GM21528 (cell line): ENCODE data around the gene LRRC7.
"Not testable (repeated sequence)": the region's sequence is repeated elsewhere in the genome, so short reads cannot be mapped to it uniquely, and the experiment has no call there.

Experiments used
- ATAC-seq: cut with Tn5 transposase; IDR thresholded peaks from one replicate; pipeline ENCODE4 v1.9.1; 2021; ENCODE audit warnings: mild to moderate bottlenecking, moderate library complexity; ENCODE audit not compliant: unreplicated experiment, low FRiP score

The LRRC7 gene

DNA sequence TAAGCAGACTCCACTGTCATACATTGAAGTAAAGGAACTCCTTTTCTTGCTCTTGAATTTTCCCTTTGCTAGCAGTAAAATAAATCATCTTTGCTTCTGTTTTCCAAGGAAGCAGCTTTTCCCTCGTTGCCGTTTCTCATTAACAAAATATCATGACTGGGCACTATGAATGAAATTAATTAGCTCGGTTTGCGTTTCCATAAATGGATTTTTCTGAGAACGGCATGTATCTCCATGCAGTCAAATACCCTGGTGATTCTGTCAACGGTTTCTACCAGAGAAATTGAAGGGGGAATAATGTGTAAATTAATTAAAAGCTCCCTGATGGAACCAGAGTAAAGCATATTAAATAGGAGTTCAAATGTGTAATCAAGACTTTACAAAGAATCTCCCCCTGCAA is 372.5 kb downstream of the LRRC7 start:
- no peak for ATAC-seq

DNA sequence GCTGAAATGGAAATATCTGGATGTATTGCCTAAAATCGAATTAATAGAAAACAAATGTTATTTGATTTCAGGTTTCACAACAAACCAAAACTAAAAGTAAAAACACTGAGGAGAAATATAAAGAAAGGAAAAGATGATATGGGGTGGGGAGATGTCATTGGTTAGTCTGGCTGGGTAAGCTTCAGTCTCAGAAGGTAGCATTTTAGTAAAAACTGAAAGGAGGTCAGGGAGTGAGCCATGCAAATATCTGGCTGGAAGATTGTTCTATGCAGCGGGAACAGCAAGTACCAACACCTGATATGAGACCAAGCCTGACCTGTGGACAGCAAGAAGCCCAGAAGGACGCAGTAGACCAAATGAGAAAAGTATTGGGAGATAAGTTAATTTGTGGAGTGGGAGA is 373.1 kb downstream of the LRRC7 start:
- ATAC-seq, result no peak

DNA sequence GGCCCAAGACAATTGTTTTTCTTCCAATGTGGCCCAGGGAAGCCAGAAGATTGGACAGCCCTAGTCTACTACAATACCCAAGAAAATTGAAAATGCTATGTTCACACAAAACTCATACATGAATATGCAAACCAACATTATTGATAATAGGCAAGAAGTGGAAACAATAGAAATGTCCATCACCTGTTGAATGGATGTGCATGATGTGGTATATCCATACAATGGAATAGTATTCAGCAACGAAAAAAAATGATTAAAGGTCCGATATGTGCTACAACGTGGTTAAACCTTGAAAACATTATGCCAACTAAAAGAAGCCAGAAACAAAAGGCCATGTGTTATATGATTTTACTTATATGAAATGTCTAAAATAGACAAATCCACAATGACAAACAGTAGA is 375.3 kb downstream of the LRRC7 start:
- ATAC-seq, result no peak

DNA sequence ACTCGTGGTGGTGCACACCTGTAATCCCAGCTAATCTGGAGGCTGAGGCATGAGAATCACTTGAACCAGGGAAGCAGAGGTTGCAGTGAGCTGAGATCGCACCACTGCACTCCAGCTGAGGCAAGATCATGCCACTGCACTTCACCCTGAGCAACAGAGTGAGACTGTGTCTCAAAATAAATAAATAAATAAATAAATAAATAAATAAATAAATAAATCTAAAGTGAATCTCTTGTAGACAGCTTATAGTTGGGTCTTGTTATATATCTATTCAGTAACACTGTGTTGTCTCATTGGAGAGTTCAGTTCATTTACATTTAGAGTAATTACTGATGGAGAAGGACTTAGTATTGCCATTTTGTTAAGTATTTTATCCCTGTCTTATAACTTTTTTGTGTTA is 379.2 kb downstream of the LRRC7 start:
- ATAC-seq, result no peak

DNA sequence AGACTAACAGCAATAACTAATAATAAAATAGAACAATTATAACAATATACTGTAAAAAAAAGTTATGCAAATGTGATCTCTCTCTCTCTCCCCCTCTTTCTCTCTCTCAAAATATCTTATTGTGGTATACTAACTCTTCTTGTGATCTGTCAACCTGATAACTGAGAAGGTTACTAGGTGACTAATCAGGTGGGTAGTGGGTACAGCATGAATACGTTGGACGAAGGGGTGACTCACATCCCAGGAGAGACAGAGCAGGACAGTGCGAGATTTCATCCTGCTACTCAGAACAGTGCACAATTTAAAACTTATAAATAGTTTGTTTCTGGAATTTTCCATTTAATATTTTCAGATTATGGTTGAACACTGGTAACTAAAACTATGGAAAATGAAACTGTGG is 380.1 kb downstream of the LRRC7 start:
- no peak for ATAC-seq

DNA sequence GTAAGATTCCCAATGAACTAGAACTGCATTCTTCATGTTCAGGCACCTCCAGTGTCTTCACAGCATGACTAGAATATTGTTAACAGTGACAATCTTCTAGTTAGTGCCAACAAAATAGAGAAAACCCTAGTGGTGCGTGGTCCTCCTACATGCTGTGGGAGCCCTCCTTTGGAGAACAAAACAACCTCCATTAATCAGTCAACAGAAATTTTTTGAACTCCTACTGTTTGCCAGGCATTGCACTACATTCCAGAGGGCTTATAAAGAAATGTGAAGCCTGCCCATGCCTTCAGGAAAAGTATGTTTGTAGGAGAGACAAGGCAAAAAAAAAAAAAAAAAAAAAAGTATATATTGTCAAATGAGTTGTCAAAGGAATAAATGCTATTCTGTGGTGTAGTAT is 385.0 kb downstream of the LRRC7 start:
- ATAC-seq, result no peak

DNA sequence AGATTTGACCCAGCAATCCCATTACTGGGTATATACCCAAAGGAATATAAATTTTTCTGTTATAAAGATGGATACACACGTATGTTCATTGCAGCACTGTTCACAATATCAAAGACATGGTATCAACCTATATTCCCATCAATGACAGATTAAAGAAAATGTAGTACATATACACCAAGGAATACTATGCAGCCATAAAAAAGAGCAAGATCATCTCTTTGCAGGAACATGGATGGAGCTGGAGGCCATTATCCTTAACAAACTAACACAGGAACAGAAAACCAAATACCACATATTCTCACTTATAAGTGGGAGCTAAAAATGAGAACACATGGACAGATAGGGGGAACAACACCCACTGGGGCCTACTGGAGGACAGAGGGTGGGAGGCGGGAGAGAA is 394.7 kb downstream of the LRRC7 start:
- ATAC-seq, result not testable (repeated sequence)

DNA sequence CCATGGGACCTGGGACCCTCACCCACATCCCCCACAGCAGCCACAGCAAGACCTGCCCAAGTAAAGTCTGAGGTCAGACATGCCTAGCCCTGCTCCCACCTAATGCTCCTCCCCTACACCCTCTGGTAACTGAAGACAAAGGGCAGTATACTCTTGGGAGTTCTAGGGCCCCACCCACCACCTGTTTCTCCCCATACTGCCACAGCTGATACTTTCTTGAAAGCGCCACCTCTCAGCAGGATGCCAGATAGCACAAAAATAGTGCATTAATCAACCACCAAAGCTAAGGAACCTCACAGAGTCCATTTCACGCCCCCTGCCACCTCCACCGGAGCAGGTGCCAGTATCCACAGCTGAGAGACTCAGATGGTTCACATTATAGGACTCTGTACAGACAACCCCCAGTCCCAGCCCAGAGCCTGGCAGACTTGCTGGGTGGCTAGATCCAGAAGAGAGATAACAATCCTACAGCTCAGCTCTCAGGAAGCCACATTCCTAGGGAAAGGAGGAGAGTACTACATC is 399.6 kb downstream of the LRRC7 start:
- ATAC-seq, result no peak

DNA sequence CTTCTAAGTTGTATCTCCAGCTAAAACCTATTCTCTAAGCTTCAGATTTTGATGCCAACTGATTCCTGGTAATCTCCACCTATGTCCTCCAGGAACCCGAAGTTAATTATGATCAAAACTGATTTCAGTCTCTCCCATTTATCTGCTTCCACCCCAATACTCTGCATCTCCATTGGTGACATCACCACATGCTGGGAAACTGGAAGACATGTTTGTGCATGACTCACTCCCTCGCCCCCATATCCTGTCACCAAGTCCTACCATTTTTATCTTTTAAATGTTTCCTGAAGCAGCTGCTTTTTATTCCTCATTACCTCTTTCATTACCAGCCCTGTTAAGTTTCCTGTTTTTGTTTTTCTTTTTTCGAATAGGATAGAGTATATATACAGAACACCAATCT is 409.2 kb downstream of the LRRC7 start:
- no peak for ATAC-seq

DNA sequence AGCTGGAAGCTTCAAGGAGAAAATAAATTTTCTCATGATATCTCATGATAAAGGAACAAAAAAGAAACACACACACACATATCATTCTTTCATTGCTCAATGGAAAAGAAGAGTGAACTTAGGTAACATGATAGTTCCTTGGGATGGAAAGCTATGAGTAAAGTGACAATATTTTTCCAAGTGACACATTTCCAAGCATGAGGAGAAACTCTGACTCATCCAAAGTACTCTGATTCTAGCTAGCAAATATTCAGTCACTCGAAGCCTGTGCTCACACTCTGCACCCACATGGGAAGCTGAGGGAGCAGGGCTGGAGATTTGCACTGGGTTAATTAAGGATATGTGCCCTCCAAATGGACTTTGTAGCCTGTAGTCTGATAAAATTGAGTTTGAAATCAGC is 415.3 kb downstream of the LRRC7 start:
- no peak for ATAC-seq

DNA sequence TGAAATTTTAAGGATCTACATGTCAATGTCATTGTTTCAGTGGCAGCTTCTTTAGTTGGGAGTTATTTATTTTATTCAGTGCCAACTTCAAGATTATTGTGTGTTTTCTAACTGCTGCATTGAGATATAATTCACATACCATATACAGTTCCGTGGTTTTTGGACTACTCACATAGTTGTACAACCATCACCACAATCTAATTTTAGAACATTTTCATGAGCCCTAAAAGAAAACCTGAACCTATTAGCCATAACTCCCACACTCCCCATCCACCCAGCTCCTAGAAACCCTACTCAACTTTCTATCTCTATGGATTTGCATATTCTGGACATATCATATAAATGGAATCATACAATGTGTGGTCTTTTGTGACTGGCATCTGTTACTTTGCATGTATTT is 417.7 kb downstream of the LRRC7 start:
- ATAC-seq, result no peak

DNA sequence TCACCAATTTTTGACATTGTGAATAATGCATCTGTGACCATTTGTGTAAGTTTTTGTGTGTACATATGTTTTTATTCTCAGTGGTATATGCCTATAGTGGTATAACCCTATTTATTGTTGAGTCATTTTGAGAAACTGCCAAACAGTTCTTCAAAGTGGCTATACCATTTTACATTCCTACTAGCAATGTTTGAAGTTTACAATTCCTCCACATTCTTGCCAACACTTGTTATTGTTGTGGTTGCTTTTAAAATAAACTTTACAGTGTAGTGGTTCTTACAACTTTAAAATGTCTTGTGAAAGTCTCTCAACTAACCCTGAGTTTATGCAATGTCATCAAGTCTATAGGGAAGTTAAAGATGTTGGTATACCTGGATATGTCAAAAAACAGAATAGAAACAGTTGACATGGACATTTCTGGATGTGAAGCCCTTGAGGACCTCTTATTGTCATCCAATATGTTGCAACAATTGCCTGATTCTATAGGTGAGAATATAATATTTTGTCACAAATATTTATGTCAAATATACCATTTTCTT is 418.2 kb downstream of the LRRC7 start:
- ATAC-seq, result no peak

DNA sequence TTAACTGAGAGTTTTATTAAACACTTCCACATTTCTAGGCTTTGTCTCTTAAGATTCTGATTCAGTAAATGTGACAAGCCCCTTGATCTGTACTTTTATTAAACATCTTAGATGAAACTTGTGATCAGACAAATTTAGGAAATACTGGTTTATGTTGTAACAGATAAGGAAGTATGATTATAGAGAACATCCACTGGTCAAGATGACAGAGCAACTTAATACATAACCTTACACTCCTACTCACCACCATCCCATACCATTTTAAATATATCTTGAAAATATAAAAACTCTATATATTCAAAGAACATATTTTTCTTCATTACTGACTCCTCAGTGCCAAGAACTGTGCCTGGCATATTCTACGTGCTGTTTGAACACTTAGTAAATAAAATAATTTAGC is 420.2 kb downstream of the LRRC7 start:
- no peak for ATAC-seq

DNA sequence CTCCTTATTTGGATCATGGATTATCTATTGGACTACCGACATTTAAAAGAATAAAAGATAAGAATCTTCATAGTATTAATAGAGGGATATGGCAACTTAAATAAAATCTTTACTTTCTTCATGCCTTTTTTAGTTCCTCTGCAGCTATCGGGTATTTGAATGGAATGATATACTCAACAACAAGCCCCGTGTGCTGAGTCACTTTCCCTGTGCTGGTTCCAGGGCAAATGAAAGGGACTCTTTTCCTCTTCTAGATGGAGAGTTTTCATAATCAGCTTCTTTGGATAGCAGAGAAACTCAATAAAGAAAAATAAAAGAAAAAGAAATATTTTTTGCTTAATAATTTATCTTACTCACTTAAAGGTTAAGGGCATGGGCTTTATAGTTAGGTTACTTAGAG is 423.9 kb downstream of the LRRC7 start:
- no peak for ATAC-seq

DNA sequence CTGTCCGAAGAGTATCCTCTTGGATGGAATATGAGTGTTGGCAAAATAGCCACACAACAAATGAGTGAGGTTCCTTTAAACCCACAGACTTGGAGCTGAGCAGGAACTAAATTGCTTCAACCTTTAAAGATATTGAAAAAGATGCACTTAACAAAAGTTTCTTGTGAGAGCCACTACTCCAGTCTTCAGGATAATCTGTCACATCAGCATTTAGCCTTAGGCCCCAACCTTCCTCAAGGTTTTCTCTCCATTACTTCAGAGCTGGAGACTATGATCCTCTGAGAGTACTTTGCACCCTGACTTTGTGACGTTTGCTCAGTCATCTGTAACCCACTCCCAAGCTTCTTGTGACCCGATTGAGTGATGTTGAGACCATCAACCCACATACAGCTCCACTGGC is 424.9 kb downstream of the LRRC7 start:
- ATAC-seq, result no peak

DNA sequence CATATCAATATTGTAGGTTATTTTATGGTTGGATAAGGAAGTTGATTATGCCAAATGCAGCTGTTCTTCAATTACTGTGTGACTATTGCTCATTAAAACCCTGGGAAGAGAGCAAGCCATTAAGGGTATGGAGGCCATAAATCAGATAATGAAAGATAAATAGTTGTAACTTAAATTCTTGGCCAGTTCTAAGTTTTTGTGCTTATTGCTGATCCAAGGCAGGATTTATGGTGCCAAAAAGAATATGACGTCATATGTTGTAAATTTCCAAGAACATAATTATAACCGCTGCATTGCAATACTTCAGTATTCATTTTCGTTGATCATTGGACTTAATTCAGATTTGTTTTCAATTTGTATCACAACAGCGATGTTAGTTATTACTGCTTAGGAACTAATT is 426.1 kb downstream of the LRRC7 start:
- no peak for ATAC-seq

DNA sequence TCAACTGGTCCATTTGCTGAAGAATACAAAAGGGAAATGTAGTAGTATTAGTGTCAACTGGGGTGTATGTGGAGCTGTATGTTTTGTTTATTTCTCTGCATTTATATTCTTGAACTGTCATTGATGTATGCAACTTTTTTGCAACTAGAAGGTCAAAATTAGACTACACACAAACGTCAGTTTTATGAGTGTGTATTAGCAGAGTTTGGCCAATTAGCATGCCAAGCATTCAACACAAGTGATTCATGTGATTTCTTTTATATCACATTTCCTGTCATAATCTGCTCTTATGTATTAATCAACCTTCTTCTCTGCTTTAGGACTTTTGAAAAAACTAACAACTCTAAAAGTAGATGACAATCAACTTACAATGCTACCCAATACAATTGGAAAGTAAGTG is 426.5 kb downstream of the LRRC7 start:
- ATAC-seq, result no peak

DNA sequence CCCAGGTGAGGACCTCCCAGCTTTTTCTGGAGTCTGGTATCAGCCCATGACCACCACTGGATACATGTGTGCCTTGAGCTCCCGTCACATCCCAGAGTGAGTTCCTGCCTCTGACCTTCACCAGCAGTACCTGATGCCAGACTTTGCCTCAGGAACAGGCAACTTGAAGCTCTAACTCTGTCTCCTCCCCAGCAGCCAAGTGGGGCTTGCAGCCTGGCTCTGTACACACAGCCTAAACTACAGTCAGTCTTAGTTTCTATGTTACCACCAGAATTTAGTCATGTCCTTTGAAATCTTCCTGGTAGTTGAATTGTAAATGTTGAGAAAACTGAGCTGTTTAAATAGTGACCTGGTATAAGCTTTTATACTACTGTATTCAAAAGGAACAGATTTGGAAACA is 431.1 kb downstream of the LRRC7 start:
- no peak for ATAC-seq

DNA sequence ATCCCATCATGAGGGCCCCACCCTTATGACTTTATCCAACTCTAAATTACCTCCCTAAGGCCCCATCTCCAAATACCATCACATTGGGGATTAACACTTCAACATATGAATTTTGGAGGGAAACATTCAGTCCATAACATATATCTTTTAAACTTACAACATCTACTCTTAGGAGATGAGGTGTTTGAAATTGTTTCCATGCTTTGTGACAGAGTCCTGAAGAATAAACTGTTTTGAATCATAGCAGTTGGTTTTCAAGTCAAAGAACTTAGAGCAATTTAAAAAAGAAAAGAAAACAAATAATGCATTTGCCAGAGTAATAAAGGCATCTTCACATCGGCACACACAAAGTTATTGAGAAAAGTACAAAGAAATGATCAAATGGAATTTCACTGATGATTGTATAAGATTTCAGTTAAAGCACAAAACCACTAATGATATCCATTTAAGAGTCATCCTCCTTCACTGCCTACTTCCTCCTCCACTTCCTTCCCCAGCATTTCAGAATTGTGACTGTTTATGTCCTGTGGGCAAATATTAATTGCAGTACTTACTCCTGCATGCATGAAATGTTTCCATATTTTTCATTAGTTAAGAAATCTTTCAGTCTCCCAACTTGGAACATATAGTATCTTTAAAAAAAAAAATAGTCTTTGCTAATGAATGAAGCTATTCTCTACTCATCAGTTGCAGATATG is 435.6 kb downstream of the LRRC7 start:
- ATAC-seq, result no peak

DNA sequence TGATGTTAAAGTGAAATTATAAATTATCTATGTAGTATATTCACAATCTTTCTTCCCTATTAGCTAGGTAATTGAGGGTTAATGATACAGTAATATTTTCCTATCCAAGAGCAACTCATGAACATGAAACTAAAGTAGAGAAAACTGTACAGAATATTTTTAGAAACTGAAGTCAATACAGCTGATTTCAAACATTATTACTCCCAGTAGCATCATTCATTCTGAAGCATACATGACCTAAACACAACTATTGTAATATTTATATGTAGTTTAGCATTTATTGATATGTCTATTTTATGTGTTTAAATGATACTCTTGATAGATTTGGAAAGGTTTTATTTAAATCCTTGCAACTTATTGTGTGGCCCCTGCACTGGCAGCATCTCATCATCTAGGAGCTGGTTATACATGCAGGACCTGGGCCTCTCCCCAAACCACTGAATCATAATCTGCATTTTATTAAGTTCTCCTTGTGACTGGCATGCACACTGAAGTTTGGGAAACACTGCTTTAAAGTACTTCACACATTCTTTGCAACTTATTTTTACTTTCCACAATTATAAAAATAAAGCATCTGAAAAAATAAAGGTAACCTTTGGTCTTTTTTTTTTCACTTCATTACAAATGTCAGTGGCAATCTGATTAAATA is 437.8 kb downstream of the LRRC7 start:
- ATAC-seq, result no peak

DNA sequence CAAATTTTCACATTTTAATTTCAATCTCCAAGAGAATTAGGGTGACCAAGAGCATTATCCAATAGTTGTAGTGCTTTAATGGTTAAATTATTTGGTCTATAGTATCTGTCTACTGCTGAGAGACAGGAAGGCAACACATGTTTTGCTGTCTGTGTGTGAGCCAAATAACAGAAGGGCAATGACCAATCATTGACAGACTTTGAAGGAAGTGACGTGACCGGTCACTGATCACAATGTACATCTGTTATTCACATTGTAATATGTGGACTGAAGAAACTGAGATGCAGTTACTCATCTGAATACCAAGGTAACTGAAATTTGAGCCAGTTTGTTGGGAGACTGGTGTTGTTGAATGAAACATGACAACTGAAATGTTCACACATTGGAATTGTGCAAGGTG is 440.9 kb downstream of the LRRC7 start:
- no peak for ATAC-seq

DNA sequence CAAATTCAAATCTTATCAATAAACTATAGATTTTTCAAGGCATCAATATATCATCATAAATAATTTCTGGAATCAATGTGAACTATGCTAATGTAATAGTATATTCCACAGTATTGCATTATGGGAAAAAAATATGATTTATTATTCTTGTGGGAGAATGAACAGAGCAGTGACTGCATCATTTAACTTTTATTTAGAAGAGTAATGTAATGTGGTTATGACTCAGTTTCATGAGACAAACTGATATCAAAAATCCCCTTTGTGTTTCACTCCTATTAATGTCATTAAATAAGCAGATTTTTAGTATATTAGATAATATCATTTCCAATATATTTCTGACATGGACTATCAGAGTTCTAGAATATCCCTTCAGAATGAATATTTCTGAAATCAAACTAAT is 450.0 kb downstream of the LRRC7 start:
- ATAC-seq, result no peak
